SKM-1 (cell line): ENCODE measurements around the gene CD69.

Experiments used
- DNase-seq: peaks from one replicate; lab custom pipeline; 2025; ENCODE audit not compliant: unreplicated experiment; lab: John Stamatoyannopoulos, UW

CD69 gene

DNA sequence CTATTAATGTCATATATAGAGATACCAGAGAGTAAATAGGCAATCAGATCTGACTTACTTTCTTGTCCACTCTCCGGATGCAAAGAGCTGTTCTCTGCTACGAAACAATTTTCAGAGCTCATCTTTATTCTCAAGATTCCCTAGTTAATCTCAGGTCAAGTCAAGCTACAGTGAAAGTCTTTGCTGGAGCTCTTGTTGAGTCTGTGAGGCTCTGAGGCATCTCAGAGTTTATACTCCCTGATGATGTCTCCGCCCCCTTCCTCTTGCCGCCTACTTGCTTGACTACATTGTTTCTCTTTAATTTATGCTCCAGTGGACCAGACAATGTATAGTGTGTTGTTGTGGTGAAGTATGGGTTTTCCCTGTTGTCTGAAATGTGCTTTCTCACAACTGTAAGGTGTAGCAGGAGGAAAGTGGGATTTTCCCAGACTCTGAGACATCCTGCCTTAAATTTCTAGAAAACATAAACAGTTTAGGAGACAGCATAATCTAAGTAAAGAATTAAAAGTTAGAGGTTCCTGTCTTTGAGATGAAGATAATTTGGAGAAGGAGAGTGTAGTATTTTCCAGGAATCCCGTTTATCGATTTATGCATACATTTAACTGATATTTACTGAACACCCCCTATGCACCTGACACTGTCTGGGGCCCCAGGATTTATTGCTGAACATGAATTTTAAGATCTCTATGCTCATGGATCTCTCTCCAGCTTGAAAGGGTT is at the start of gene CD69:
CD69 (minus strand) TSS at position 203 of the 720 bp plus-strand sequence; CDS start at position 122, 81 bp downstream.
- DNase-seq = no peak

DNA sequence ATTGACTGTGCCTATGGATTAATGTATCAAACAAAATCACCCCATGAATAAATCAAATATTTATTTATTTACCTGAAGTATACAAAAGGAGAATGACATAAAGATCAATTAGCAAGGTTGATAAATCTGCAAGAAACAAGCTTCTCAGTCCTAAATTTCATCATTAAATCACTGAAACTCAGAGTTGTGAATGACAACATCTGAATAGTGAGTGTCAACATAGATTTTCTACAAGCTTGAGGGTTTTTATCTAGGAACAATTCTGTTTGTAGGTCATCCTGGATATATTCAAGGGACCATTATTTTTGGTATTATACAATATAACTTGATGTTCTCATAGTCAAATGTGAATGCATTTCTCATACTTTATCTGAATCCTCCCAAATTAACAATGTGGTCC is 49.2 kb upstream of the CD69 start:
- no peak for DNase-seq

DNA sequence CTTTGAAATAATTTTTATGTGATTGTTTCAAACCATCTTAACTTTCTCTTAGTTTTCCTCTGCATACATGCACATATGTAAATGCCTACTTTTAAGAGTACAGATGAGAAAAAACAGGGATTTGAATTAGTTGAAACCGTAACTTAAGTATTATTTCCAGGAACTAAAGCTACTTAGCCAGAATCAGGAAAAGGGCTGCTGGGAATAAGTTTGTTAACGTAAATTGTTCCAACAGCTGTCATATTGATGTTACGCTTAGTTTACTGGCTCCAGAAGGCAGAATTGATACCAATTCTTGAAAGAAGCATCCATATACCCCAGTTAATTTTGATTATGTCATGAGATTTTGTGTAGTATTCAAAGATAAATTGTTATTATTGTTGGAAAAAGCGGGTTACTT is 48.6 kb upstream of the CD69 start:
- DNase-seq = no peak

DNA sequence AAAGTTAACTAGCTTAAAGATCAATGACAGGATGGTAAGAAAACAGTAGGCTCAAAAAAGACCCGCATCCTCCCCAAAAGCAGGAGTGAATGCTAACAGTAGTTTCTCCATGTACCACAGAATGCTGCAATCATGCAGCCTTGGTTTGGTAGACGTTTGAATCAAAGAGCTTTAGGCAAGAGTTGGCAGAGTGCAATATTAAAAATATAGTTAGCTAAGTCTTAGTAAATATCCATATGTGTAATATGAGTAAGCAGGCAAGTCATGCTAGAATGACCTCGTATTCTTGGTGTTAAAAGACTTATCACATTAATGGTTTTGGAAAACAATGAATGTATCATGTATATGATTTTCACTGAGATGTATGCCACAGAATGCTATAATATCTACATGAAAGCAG is 47.8 kb upstream of the CD69 start:
- no peak for DNase-seq

DNA sequence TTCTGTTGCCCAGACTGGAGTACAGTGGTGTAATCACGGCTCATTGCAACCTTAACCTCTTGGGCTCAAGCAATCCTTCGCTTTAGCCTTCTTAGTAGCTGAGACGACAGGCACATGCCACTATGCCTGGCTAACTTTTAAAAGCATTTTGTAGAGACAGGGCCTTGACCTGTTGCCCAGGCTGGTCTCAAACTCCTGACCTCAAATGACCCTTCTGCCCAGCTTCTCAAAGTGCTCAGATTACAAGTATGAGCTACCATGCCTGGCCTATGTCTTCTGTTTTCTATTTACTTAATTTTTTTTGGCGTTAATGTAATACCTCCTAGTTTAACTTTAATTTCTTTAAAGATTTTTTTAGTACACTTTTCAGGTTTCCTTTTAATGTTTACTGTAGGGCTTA is 46.0 kb upstream of the CD69 start:
- DNase-seq = no peak

DNA sequence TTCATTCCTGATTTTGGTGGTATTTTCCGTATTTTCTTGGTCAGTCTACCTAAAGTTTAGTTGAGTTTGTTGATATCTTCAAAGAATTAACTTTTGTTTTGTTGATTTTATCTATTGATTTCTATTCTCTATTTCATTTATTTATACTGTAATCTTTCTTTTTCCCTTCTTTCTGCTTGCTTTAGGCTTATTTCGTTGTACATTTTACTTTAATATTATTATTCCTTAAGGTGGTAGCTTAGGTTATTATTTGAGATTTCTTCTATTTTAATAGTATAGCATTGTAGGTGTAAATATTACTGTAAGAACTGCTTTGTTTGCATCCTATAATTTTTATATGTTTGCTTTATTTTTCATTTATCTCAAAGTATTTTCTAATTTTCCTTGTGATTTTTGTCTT is 45.2 kb upstream of the CD69 start:
- DNase-seq = no peak

DNA sequence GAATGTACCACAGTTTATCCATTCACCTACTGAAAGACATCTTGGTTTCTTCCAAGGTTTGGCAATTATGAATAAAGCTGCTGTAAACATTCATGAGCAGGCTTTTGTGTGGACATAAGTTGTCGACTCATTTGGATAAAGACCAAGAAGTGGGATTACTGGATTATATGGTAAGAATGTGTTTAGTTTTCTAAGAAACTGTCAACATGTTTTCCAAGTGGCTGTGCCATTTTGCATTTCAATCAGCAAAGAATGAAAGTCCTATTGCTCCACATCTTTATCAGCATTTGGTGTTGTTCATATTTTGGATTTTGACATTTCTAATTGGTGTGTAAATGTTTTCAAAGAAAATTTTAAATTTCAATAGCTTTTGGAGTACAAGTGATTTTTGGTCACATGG is 39.3 kb upstream of the CD69 start:
- no peak for DNase-seq

DNA sequence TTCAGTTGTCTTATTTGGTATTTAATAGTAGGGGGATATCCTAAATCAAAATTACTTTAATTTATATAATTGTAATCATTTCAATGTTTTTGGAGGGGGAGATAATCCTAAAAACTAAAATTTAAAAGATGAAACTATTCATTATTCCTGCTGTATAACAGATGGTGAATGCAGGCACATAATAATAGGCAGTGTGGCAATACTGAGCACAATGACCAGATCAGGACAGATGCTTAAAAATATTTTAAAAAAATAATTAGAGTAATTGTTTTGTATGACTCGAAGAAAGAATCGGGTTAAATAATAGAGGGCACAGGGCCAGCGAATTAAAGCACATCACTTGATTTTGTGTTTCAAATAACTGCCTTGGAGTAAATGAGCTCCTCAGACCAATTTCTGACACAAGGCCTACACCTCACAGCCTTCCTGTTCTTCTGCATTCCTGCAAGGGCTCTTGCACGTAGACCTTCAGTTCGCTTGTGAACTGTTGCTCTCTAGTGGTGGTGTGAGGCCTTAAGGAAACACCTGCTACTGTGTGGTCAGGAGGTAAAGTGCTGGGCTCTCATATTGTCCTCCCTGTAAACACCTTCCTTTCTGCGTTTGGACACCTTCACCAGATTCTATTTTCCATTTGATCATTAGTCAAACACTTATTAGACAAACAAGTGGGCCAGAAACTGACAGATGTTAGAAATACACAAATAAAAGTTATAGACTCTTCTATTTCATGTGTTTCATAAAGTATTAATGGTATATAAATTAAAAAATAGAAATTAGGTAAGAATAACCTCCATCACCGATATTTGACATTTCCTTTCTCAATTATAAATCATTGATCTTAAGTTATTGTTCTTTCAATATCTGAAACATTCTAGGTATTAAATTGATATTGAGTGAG is 37.3 kb upstream of the CD69 start:
- DNase-seq = peak; percentile 30

DNA sequence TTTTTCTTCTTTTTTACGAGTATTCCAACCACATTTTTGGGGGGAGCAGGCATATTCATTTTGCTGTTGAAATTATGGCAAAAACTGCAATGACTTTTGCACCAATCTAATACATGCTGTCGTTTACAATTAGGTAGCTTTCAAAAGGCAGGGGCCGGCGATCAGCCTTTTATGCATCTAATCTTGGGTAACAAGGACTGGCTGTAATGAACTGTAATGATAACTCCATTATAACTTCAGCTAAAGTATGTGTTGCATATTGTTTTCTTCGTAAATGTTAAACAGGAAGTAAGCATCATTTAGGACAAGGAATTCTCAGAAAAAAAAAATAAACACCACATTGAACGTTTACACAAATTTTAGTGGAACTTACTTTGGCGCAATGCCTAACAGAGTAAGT is 36.3 kb upstream of the CD69 start:
- no peak for DNase-seq

DNA sequence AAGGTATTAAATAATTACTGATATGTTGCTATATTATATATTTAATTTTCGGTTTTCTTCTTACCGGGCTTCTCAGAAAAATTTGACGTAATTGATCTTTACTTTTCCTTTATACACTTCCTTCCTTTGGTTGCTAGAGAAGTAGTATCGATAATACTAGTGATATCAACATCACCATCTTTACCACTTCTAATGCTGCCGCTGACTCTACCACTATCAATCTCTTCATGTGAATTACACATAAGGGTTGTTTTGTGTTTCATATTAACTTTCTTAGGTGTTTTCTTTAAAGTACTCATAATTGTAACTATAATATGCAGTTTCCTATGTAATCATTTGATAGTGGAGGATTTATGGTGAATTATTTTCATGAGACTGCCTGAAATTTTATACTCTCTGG is 35.6 kb upstream of the CD69 start:
- DNase-seq = no peak

DNA sequence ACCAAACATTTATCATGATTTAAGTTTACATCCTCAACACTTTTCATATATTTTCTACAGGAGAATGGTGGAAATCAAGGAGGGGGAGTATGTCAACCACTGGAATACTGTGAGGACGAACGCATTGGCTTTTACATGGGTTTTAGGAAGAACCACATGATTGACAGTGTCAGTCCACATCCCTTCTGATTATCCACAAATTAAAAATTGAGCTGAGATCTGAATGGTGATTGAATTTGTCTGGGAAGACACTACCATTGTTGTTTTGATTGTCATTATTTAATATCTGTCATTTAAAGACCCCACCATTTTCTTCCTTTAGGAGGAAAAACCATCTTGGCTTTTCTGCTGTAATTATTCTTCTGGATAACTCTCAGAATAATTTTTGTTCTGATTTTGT is 35.2 kb upstream of the CD69 start:
- DNase-seq = no peak

DNA sequence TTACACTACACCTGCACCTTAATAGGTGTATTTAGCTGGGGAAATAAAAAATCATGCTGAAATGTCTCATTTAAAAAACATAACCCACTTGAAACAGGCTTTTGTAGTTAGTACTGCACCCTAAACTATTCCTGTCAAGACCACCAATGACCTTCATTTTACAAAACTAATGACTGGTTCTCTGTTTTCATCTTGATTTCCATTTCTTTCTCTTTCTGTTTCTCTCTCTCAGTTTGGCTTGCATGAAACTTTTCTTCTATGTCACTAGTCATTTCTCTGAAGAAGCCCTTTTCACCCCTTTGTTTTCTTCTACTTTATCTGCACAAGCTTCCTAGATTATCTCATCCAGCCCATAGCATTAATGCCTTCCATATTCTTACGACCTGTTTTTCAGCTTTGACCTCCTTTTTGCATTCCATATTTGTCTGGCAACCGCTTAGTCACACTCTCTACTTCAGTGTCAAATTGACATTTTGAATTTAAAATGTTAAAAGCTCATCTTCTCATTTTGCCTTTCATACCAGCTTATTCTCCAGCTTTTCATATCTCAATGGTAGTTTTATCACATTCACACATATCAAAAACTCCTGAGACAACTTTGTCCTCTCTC is 33.9 kb upstream of the CD69 start:
- DNase-seq = no peak

DNA sequence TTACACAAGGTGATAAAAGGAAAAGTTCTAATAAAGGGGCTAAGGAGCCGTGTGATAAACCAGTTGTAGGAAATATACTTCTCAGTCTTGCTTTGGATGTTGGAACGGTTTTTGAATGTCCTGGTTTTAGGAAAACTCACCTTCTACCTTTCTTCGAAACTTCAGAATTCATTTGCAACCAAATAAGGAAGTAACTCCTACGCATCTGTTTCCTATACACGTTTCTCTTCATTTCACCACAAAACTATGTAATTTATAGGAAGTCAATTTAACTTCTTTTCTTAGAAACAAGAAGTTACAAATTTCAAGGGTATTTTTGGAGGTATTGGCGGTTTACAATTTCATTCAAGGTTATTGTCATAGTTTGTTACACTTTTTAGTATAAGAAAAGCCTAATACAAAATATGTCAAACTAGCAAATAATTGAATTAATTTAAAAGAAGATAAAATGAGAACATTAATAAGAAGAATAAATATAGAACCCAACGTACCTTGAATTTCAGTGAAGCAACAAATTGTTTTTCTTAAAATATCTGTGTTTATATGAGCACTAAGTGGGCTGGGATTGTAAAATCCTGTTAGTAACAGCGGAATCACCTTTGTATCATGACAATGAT is 33.2 kb upstream of the CD69 start:
- DNase-seq = peak; percentile 47

DNA sequence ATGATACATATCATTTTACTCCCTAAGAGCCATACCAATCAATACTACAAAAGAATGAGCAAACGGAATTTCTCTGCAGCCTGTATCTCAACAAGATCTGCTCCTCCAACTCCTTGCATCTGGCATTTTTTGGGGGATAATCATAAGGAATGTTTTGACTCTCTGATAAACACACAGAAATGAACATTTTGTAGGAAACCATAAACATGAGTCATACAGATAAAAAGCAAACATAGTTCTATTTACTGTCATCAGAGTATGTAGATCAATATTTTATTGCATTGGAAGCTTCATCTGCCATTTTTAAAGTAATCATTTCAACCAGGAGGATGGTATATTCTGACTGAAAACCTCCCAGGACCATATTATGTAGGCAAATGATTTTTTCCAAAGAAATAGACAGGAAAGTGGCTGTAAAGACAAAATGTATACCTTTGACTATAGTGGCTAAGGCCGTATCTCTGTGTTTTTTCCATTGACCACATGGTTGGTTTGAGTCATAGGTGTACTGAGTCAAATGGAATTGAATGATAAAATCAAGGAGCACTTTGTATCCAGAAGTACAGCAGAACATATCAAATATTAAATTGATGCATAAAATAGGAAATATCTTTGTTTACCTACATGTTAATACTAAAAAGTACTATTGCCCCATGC is 32.4 kb upstream of the CD69 start:
- no peak for DNase-seq

DNA sequence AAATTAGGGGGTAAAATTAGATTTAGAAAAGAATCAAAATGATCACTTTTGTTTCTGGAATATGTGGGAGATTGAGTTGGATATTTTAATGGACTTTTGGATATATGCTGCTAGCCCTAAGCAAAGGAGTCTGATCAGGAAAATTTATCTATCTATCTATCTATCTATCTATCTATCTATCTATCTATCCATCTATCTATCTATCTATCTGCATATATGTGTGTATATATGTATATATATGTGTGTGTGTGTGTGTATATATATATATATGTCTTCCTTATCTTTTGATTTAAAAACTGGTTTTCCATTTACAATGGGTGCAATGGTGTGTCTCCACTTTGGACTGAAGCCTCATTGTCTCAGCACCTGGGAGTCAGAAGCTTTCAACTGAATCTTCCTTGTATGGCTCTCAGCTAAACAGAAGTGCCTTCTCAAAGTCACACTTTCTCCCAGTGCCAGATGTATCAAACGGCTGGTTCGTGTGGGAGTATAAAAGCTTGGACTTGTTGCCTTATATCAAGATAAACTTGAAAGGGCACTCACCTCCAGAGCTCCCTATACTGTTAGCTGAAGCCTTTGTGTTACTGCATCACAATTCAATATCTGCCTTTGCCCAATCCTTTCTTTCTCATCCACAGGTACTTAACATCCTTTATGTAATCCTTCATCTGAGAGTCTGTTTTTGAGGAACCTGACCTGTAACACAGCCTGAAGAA is 31.6 kb upstream of the CD69 start:
- no peak for DNase-seq

DNA sequence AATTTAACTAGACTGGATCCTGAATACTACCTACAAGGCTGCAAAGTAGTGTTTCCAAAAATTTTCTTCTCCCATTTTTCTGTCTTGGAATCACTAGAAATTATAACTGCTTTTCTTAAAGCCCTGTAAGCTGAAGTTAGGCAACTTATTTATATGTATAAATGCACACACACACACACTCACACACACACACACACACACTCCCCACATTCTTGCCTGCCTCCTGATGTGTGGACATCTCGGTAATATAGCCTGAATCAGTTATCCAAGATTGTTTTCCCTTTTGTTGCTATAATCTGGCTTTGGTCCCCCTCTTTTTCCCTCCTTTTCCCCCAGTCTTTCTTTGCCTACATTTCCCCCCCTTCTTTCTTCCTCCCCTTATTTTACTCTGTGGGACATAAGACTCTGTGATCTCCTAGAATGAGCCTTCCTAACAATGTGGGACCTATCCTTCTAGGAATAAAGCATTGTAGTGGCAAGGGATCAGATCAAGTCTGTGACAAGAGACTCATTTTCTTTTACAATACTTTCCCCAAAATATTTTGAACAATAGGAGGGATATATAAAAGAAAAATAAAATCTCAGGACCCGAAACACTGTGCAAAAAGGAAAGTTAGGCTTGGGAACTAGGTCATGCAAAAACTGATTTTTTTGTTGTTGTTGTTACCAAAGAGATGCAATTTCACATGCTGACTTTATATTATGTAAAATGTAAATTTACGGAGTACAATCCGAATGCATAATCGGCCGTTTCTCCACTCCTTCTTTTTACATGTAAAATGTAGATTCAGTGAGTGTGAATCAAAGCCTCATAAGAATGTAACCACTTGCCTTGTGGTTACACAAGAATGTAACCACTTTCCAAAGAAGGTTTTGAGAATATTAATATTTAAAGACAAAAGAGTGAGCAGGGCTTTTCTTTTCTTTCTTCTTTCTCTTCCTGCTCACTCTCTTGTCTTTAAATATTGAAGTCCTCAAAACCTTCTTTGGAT is 26.3 kb upstream of the CD69 start:
- DNase-seq = no peak

DNA sequence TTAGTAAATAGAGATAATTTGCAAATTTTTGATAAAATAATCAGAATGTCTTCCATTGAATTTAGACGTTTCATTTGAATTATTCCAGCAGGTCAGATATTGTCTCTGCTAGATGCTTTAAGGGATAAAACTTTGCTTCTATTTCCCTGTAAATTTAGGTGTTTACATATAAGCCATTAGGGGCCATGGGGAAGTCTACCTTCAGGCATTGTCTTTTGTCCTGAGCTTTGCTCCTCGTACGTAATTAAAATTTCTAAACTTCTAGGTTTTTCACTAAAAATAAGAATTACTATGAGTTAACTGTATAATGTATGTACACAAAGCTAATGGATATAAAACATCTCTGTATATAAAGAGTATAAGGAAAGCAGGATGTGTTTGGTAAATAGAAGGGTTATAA is 24.1 kb upstream of the CD69 start:
- no peak for DNase-seq

DNA sequence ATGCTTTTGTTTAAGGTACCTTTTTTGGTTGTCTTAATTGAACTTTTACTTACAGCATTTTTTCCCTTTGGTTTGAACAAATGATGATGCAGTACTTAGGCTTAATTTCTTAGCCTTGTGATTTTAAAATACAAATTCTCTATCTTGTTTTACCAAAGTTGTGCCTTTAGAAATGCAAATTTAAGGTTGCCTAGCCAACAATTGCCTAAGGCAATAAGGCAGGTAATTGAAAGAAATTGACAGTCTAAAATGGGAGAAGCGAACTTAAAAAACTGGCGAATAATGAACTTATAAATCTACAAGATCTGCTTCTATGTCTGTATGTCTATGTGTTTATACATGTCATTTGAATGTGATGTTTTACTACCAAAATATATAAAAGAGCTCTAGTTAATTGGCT is 23.6 kb upstream of the CD69 start:
- DNase-seq = no peak
